ENCODE data around the gene CERS6. TPM values are rescaled to one million over a fixed set of nuclear protein-coding genes. Genes with fewer than 3 reads are reported as not detected.

The CERS6 gene
- total RNA-seq, 1 donor: 23.9 TPM

DNA sequence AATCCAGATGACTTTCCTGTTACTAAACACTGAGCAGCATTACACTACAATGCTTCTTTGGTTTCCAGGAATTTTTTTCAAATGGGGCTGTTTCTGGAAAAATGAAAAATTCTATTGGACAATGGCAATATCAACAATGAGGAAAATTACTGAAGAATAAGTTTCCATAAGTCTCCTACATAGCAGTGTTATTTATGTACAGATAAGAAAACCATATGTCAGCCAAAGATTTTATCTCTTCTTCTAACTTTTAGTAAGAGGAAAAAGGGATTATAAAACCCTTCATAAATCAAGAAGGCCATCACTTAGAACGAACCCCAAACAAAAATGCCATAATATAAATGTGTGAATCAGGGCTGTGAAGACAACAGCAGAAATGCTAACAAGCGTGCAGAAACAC is 314.7 kb downstream of the CERS6 start:
- H3K36me3 ChIP-seq (ENCODE audit: insufficient read depth, low read length): no peaks in the 10 kb centered on the region
- DNase-seq (ENCODE audit: insufficient read length, low spot score, missing footprints): no peak
- no peak overlapping the region for H2AFZ ChIP-seq (ENCODE audit: low read length)
- no peak overlapping the region for H3K4me3 ChIP-seq (ENCODE audit: insufficient read depth, low read length)
- H3K27me3 ChIP-seq (ENCODE audit: insufficient read depth, low read length): no peaks in the 10 kb centered on the region
- H3K4me2 ChIP-seq (ENCODE audit: insufficient read depth, low read length): no peak overlapping the region
- TF ChIP-seq, protein P1, sequence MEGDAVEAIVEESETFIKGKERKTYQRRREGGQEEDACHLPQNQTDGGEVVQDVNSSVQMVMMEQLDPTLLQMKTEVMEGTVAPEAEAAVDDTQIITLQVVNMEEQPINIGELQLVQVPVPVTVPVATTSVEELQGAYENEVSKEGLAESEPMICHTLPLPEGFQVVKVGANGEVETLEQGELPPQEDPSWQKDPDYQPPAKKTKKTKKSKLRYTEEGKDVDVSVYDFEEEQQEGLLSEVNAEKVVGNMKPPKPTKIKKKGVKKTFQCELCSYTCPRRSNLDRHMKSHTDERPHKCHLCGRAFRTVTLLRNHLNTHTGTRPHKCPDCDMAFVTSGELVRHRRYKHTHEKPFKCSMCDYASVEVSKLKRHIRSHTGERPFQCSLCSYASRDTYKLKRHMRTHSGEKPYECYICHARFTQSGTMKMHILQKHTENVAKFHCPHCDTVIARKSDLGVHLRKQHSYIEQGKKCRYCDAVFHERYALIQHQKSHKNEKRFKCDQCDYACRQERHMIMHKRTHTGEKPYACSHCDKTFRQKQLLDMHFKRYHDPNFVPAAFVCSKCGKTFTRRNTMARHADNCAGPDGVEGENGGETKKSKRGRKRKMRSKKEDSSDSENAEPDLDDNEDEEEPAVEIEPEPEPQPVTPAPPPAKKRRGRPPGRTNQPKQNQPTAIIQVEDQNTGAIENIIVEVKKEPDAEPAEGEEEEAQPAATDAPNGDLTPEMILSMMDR (IDR thresholded peaks at IDR 0.05; ENCODE audit: extremely low read depth, low read depth, low read length): no peak
- no peak overlapping the region for H3K27ac ChIP-seq (ENCODE audit: low read depth, low read length)
- H4K20me1 ChIP-seq (ENCODE audit: insufficient read depth, low read length): no peaks in the 10 kb centered on the region
- no peaks in the 10 kb centered on the region for H3K79me2 ChIP-seq (ENCODE audit: insufficient read depth, low read length)
- peaks cover 6% of the 10 kb centered on the region for H3K4me1 ChIP-seq (ENCODE audit: insufficient read depth, low read length)
- no peaks in the 10 kb centered on the region for H3K9me3 ChIP-seq (ENCODE audit: low read depth, low read length)

DNA sequence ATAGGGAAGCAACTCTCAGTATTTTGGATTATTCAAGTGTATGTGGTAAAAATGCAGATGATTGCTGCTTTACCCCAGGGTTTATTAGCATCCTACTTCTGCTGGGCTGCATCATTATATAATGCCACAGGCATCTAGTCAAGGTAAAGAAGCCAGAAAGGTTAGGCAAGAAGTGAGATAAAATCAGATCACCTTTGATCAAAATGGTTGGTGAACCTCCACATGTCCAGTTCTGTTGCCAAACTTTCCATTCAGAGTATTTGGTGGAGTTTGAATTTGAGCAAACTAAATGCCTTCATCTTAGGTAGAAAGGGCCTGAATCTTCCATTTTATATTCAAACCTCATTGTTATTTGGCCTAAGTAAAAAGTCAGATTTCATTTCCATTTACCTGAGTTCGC is 316.6 kb downstream of the CERS6 start:
- TF ChIP-seq, protein P1 (IDR thresholded peaks at IDR 0.05; ENCODE audit: extremely low read depth, low read depth, low read length): no peak
- H3K4me2 ChIP-seq (ENCODE audit: insufficient read depth, low read length): no peak overlapping the region
- no peaks in the 10 kb centered on the region for H3K79me2 ChIP-seq (ENCODE audit: insufficient read depth, low read length)
- DNase-seq (ENCODE audit: insufficient read length, low spot score, missing footprints): no peak
- no peak overlapping the region for H3K27ac ChIP-seq (ENCODE audit: low read depth, low read length)
- H3K9me3 ChIP-seq (ENCODE audit: low read depth, low read length): no peaks in the 10 kb centered on the region
- no peak overlapping the region for H3K4me3 ChIP-seq (ENCODE audit: insufficient read depth, low read length)
- H3K36me3 ChIP-seq (ENCODE audit: insufficient read depth, low read length): no peaks in the 10 kb centered on the region
- no peaks in the 10 kb centered on the region for H3K27me3 ChIP-seq (ENCODE audit: insufficient read depth, low read length)
- H2AFZ ChIP-seq (ENCODE audit: low read length): no peak overlapping the region
- H4K20me1 ChIP-seq (ENCODE audit: insufficient read depth, low read length): no peaks in the 10 kb centered on the region
- peaks cover 2% of the 10 kb centered on the region for H3K4me1 ChIP-seq (ENCODE audit: insufficient read depth, low read length)

DNA sequence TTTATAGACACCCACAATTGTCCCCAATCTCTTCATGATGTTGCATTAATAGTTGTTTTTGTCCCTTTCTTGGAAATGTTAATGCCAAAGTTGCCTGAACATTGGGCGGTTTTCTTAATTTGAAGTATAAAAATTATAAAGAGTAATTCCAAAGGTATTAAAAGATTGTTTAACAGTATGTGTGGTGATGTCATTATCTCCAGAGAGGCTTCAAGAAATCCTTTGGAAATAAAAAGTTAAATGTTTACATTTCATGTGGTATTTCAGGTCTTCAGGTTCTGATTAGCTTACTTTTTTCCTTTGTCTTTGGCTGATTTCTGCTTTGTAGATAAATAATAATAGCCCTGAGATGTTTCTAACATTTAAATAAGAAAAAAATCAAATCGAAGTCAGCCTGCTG is 317.1 kb downstream of the CERS6 start:
- Histone ChIP-seq H3K27me3 (ENCODE audit: insufficient read depth, low read length) (no peaks in the 10 kb centered on the region), H3K36me3 (ENCODE audit: insufficient read depth, low read length) (no peaks in the 10 kb centered on the region), H3K4me3 (ENCODE audit: insufficient read depth, low read length) (no peak overlapping the region), H3K4me2 (ENCODE audit: insufficient read depth, low read length) (no peak overlapping the region), H2AFZ (ENCODE audit: low read length) (no peak overlapping the region), H3K27ac (ENCODE audit: low read depth, low read length) (no peak overlapping the region), H3K9me3 (ENCODE audit: low read depth, low read length) (no peaks in the 10 kb centered on the region), H4K20me1 (ENCODE audit: insufficient read depth, low read length) (no peaks in the 10 kb centered on the region), H3K4me1 (ENCODE audit: insufficient read depth, low read length) (no peaks in the 10 kb centered on the region), H3K79me2 (ENCODE audit: insufficient read depth, low read length) (no peaks in the 10 kb centered on the region)
- TF ChIP-seq, protein P1 (IDR thresholded peaks at IDR 0.05; ENCODE audit: extremely low read depth, low read depth, low read length): no peak
- DNase-seq (ENCODE audit: insufficient read length, low spot score, missing footprints): no peak

DNA sequence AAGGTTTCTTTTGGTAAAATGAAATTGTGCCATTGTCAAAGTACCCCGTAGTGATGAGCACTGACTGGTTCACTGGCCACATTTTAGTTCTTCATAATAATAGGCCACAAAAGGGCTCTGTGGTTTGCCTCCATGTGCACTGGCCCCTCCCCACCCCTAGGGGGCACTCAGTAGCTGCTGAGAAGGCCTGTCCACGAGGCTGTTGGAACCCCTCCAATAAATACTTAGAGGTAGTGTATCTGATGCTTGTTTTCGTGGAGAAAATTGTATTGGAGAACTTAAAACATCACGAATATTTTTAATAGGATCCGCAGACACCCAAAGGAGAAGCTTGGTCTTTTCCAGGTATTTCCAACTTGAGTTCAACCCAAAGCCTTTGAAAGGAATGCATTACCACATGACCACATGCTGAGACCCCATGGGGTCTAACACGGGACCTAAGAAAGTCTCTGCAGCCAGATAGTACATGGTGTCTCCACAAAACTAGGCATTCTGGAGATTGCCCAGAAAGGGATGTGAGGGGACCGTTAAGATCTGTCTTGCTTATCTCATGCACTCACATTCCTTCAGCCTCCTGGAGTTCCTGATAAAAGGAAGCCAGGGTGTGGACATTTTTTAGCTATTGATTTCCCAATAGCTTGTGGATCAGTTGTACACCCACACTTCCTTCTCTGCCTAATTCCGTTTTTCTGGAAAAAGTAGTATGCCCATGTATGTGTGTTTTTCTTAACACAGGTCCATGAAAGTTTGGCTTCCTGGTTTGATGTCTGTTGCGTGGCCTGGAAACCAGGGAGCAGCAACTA is 317.8 kb downstream of the CERS6 start:
- no peak for DNase-seq (ENCODE audit: insufficient read length, low spot score, missing footprints)
- no peaks in the 10 kb centered on the region for H3K4me1 ChIP-seq (ENCODE audit: insufficient read depth, low read length)
- no peaks in the 10 kb centered on the region for H3K27me3 ChIP-seq (ENCODE audit: insufficient read depth, low read length)

More for the DNA sequence above, 317.8 kb downstream of the CERS6 start:
- H4K20me1 ChIP-seq (ENCODE audit: insufficient read depth, low read length): no peaks in the 10 kb centered on the region
- H3K4me2 ChIP-seq (ENCODE audit: insufficient read depth, low read length): no peak overlapping the region
- H3K27ac ChIP-seq (ENCODE audit: low read depth, low read length): no peak overlapping the region
- H3K4me3 ChIP-seq (ENCODE audit: insufficient read depth, low read length): no peak overlapping the region
- H2AFZ ChIP-seq (ENCODE audit: low read length): no peak overlapping the region
- no peaks in the 10 kb centered on the region for H3K79me2 ChIP-seq (ENCODE audit: insufficient read depth, low read length)
- TF ChIP-seq, protein P1 (IDR thresholded peaks at IDR 0.05; ENCODE audit: extremely low read depth, low read depth, low read length): peak; percentile 95
- H3K9me3 ChIP-seq (ENCODE audit: low read depth, low read length): no peaks in the 10 kb centered on the region
- no peaks in the 10 kb centered on the region for H3K36me3 ChIP-seq (ENCODE audit: insufficient read depth, low read length)

All from osteoblast (primary cell).